ENCODE measurements around the gene IL1RN.

The IL1RN gene

GRCh38 chr2:113114996-113115395 lies 12.4 kb upstream of the IL1RN start:
- Histone ChIP-seq H3K4me3 (ENCODE audit: low read depth in 1 of 5, low read length in 5 of 5) (no peak overlapping the region), H3K27me3 (ENCODE audit: control insufficient read depth in 5 of 5, insufficient read depth in 4 of 5, low read length in 5 of 5) (peaks cover 0 to 4% (median 0%) of the 10 kb centered on the region in 5 donors), H3K36me3 (ENCODE audit: control insufficient read depth in 5 of 5, insufficient read depth in 5 of 5, low read length in 5 of 5) (no peaks in the 10 kb centered on the region), H3K4me1 (ENCODE audit: control insufficient read depth in 5 of 5, insufficient read depth in 5 of 5, low read length in 5 of 5) (peaks cover 0 to 5% (median 0%) of the 10 kb centered on the region in 5 donors), H3K9me3 (ENCODE audit: control insufficient read depth in 5 of 5, low read length in 5 of 5) (no peaks in the 10 kb centered on the region), H3K27ac (ENCODE audit: low read depth, low read length) (no peak overlapping the region), H3K9ac (ENCODE audit: low read length in 5 of 5) (no peak overlapping the region)

- H3K27ac ChIP-seq (ENCODE audit: low read depth, low read length): no peak overlapping the region
- peaks cover 0 to 5% (median 0%) of the 10 kb centered on the region in 5 donors for H3K4me1 ChIP-seq (ENCODE audit: control insufficient read depth in 5 of 5, insufficient read depth in 5 of 5, low read length in 5 of 5)
Observed at GRCh38 chr2:113116100-113116958, 11.1 kb upstream of the IL1RN start.

GRCh38 chr2:113117541-113118262 lies 9.7 kb upstream of the IL1RN start:
- peaks cover 0 to 5% (median 0%) of the 10 kb centered on the region in 5 donors for H3K4me1 ChIP-seq (ENCODE audit: control insufficient read depth in 5 of 5, insufficient read depth in 5 of 5, low read length in 5 of 5)
- no peak overlapping the region for H3K9ac ChIP-seq (ENCODE audit: low read length in 5 of 5)
- no peaks in the 10 kb centered on the region for H3K9me3 ChIP-seq (ENCODE audit: control insufficient read depth in 5 of 5, low read length in 5 of 5)
- no peaks in the 10 kb centered on the region for H3K36me3 ChIP-seq (ENCODE audit: control insufficient read depth in 5 of 5, insufficient read depth in 5 of 5, low read length in 5 of 5)
- peaks cover 0 to 4% (median 0%) of the 10 kb centered on the region in 5 donors for H3K27me3 ChIP-seq (ENCODE audit: control insufficient read depth in 5 of 5, insufficient read depth in 4 of 5, low read length in 5 of 5)
- H3K4me3 ChIP-seq (ENCODE audit: low read depth in 1 of 5, low read length in 5 of 5): no peak overlapping the region
- H3K27ac ChIP-seq (ENCODE audit: low read depth, low read length): no peak overlapping the region

More at GRCh38 chr2:113116100-113116958, 11.1 kb upstream of the IL1RN start:
- H3K4me3 ChIP-seq (ENCODE audit: low read depth in 1 of 5, low read length in 5 of 5): no peak overlapping the region
- H3K27me3 ChIP-seq (ENCODE audit: control insufficient read depth in 5 of 5, insufficient read depth in 4 of 5, low read length in 5 of 5): peaks cover 0 to 4% (median 0%) of the 10 kb centered on the region in 5 donors
- no peaks in the 10 kb centered on the region for H3K9me3 ChIP-seq (ENCODE audit: control insufficient read depth in 5 of 5, low read length in 5 of 5)
- H3K36me3 ChIP-seq (ENCODE audit: control insufficient read depth in 5 of 5, insufficient read depth in 5 of 5, low read length in 5 of 5): no peaks in the 10 kb centered on the region
- no peak overlapping the region for H3K9ac ChIP-seq (ENCODE audit: low read length in 5 of 5)

GRCh38 chr2:113118263-113118657 lies 9.1 kb upstream of the IL1RN start:
- no peak overlapping the region for H3K4me3 ChIP-seq (ENCODE audit: low read depth in 1 of 5, low read length in 5 of 5)
- H3K36me3 ChIP-seq (ENCODE audit: control insufficient read depth in 5 of 5, insufficient read depth in 5 of 5, low read length in 5 of 5): no peaks in the 10 kb centered on the region
- no peak overlapping the region for H3K27ac ChIP-seq (ENCODE audit: low read depth, low read length)
- H3K9me3 ChIP-seq (ENCODE audit: control insufficient read depth in 5 of 5, low read length in 5 of 5): no peaks in the 10 kb centered on the region
- H3K27me3 ChIP-seq (ENCODE audit: control insufficient read depth in 5 of 5, insufficient read depth in 4 of 5, low read length in 5 of 5): peaks cover 0 to 4% (median 0%) of the 10 kb centered on the region in 5 donors
- peaks cover 0 to 5% (median 0%) of the 10 kb centered on the region in 5 donors for H3K4me1 ChIP-seq (ENCODE audit: control insufficient read depth in 5 of 5, insufficient read depth in 5 of 5, low read length in 5 of 5)
- H3K9ac ChIP-seq (ENCODE audit: low read length in 5 of 5): no peak overlapping the region

- H3K9me3 ChIP-seq (ENCODE audit: control insufficient read depth in 5 of 5, low read length in 5 of 5): no peaks in the 10 kb centered on the region
Observed at GRCh38 chr2:113119111-113119510, 8.3 kb upstream of the IL1RN start.

GRCh38 chr2:113120861-113121260 lies 6.5 kb upstream of the IL1RN start:
- no peak overlapping the region for H3K27ac ChIP-seq (ENCODE audit: low read depth, low read length)

More at GRCh38 chr2:113119111-113119510, 8.3 kb upstream of the IL1RN start:
- H3K9ac ChIP-seq (ENCODE audit: low read length in 5 of 5): no peak overlapping the region
- no peak overlapping the region for H3K27ac ChIP-seq (ENCODE audit: low read depth, low read length)
- no peak overlapping the region for H3K4me3 ChIP-seq (ENCODE audit: low read depth in 1 of 5, low read length in 5 of 5)
- H3K36me3 ChIP-seq (ENCODE audit: control insufficient read depth in 5 of 5, insufficient read depth in 5 of 5, low read length in 5 of 5): no peaks in the 10 kb centered on the region
- peaks cover 0 to 4% (median 0%) of the 10 kb centered on the region in 5 donors for H3K27me3 ChIP-seq (ENCODE audit: control insufficient read depth in 5 of 5, insufficient read depth in 4 of 5, low read length in 5 of 5)
- H3K4me1 ChIP-seq (ENCODE audit: control insufficient read depth in 5 of 5, insufficient read depth in 5 of 5, low read length in 5 of 5): peaks cover 0 to 9% (median 0%) of the 10 kb centered on the region in 5 donors

GRCh38 chr2:113122364-113122763 lies 5.0 kb upstream of the IL1RN start:
- Histone ChIP-seq H3K4me3 (ENCODE audit: low read depth in 1 of 5, low read length in 5 of 5) (no peak overlapping the region), H3K9me3 (ENCODE audit: control insufficient read depth in 5 of 5, low read length in 5 of 5) (no peaks in the 10 kb centered on the region), H3K36me3 (ENCODE audit: control insufficient read depth in 5 of 5, insufficient read depth in 5 of 5, low read length in 5 of 5) (no peaks in the 10 kb centered on the region), H3K27me3 (ENCODE audit: control insufficient read depth in 5 of 5, insufficient read depth in 4 of 5, low read length in 5 of 5) (peaks cover 0 to 3% (median 0%) of the 10 kb centered on the region in 5 donors), H3K4me1 (ENCODE audit: control insufficient read depth in 5 of 5, insufficient read depth in 5 of 5, low read length in 5 of 5) (peaks cover 0 to 12% (median 0%) of the 10 kb centered on the region in 5 donors), H3K27ac (ENCODE audit: low read depth, low read length) (no peak overlapping the region), H3K9ac (ENCODE audit: low read length in 5 of 5) (no peak overlapping the region)

More at GRCh38 chr2:113120861-113121260, 6.5 kb upstream of the IL1RN start:
- Histone ChIP-seq H3K9me3 (ENCODE audit: control insufficient read depth in 5 of 5, low read length in 5 of 5) (no peaks in the 10 kb centered on the region), H3K4me3 (ENCODE audit: low read depth in 1 of 5, low read length in 5 of 5) (no peak overlapping the region), H3K36me3 (ENCODE audit: control insufficient read depth in 5 of 5, insufficient read depth in 5 of 5, low read length in 5 of 5) (no peaks in the 10 kb centered on the region), H3K27me3 (ENCODE audit: control insufficient read depth in 5 of 5, insufficient read depth in 4 of 5, low read length in 5 of 5) (peaks cover 0 to 3% (median 0%) of the 10 kb centered on the region in 5 donors), H3K9ac (ENCODE audit: low read length in 5 of 5) (no peak overlapping the region), H3K4me1 (ENCODE audit: control insufficient read depth in 5 of 5, insufficient read depth in 5 of 5, low read length in 5 of 5) (peaks cover 0 to 16% (median 0%) of the 10 kb centered on the region in 5 donors)

GRCh38 chr2:113123726-113124125 lies 3.7 kb upstream of the IL1RN start:
- Histone ChIP-seq H3K9ac (ENCODE audit: low read length in 5 of 5) (no peak overlapping the region), H3K27me3 (ENCODE audit: control insufficient read depth in 5 of 5, insufficient read depth in 4 of 5, low read length in 5 of 5) (no peaks in the 10 kb centered on the region), H3K4me1 (ENCODE audit: control insufficient read depth in 5 of 5, insufficient read depth in 5 of 5, low read length in 5 of 5) (peaks cover 0 to 14% (median 0%) of the 10 kb centered on the region in 5 donors), H3K9me3 (ENCODE audit: control insufficient read depth in 5 of 5, low read length in 5 of 5) (no peaks in the 10 kb centered on the region), H3K27ac (ENCODE audit: low read depth, low read length) (no peak overlapping the region), H3K36me3 (ENCODE audit: control insufficient read depth in 5 of 5, insufficient read depth in 5 of 5, low read length in 5 of 5) (no peaks in the 10 kb centered on the region), H3K4me3 (ENCODE audit: low read depth in 1 of 5, low read length in 5 of 5) (no peak overlapping the region)

GRCh38 chr2:113124181-113124961 lies 3.0 kb upstream of the IL1RN start:
- H3K27ac ChIP-seq (ENCODE audit: low read depth, low read length): no peak overlapping the region

More at GRCh38 chr2:113124181-113124961, 3.0 kb upstream of the IL1RN start:
- no peaks in the 10 kb centered on the region for H3K9me3 ChIP-seq (ENCODE audit: control insufficient read depth in 5 of 5, low read length in 5 of 5)
- H3K4me3 ChIP-seq (ENCODE audit: low read depth in 1 of 5, low read length in 5 of 5): no peak overlapping the region
- peaks cover 0 to 14% (median 0%) of the 10 kb centered on the region in 5 donors for H3K4me1 ChIP-seq (ENCODE audit: control insufficient read depth in 5 of 5, insufficient read depth in 5 of 5, low read length in 5 of 5)
- H3K27me3 ChIP-seq (ENCODE audit: control insufficient read depth in 5 of 5, insufficient read depth in 4 of 5, low read length in 5 of 5): no peaks in the 10 kb centered on the region
- no peaks in the 10 kb centered on the region for H3K36me3 ChIP-seq (ENCODE audit: control insufficient read depth in 5 of 5, insufficient read depth in 5 of 5, low read length in 5 of 5)
- no peak overlapping the region for H3K9ac ChIP-seq (ENCODE audit: low read length in 5 of 5)

Measured in subcutaneous abdominal adipose tissue (tissue), 5 donors.